H1 (cell line): ENCODE measurements around the gene ACTL10. TPM values are rescaled to one million over a fixed set of nuclear protein-coding genes. Genes with fewer than 3 reads are reported as not detected.

ENCODE experiments used
- CTCF ChIA-PET: fragments of 300-600 bp; sonication (Branson Sonifier 250); formaldehyde crosslinking; loops from one replicate; lab custom pipeline; 2021; ENCODE audit not compliant: partially characterized antibody; lab: Charles Lee
- POLR2A ChIA-PET: fragments of 300-600 bp; sonication (Branson Sonifier 250); formaldehyde crosslinking; loops from one replicate; lab custom pipeline; 2021; ENCODE audit warnings: inconsistent platforms; ENCODE audit not compliant: partially characterized antibody; lab: Charles Lee
- DNase-seq, 2 experiments: peaks; one replicate each; pipeline versions ENCODE4 v3.0.0 to v3.0.0-alpha.2; 2010 to 2022; ENCODE audit warnings: low spot score in 2 of 2, low read depth in 1 of 2, mixed read lengths in 1 of 2
- FAIRE-seq: peaks from 2 replicates; lab custom pipeline; 2011; peaks lifted over from hg19 to GRCh38; lab: Jason Lieb, UNC
- H2AFZ ChIP-seq: 2 replicates; pipeline ENCODE4 v1.8.1; 2012; ENCODE audit warnings: low read length, inconsistent platforms
- H2AK5ac ChIP-seq: 2 replicates; pipeline ENCODE4 v1.6.1; 2013; ENCODE audit warnings: low read depth, low read length
- H2BK120ac ChIP-seq: replicated peaks from 2 replicates; pipeline ENCODE3; 2013; ENCODE audit warnings: low read depth, low read length, inconsistent platforms
- H2BK12ac ChIP-seq: 2 replicates; pipeline ENCODE4 v1.6.1; 2013; ENCODE audit warnings: low read depth, low read length
- H2BK15ac ChIP-seq: 2 replicates; pipeline ENCODE4 v1.6.1; 2013; ENCODE audit warnings: low read length
- H2BK20ac ChIP-seq: 2 replicates; pipeline ENCODE4 v1.6.1; 2013; ENCODE audit warnings: low read length
- H2BK5ac ChIP-seq: 2 replicates; pipeline ENCODE4 v1.6.1; 2013; ENCODE audit warnings: low read depth, low read length
- H3K14ac ChIP-seq: 2 replicates; pipeline ENCODE4 v1.6.1; 2013; ENCODE audit warnings: inconsistent platforms; ENCODE audit not compliant: insufficient read length
- H3K18ac ChIP-seq: 2 replicates; pipeline ENCODE4 v1.6.1; 2013; ENCODE audit warnings: low read length; ENCODE audit errors: extremely low read depth
- H3K23ac ChIP-seq: 2 replicates; pipeline ENCODE4 v1.6.1; 2013; ENCODE audit warnings: inconsistent platforms; ENCODE audit not compliant: insufficient read length
- H3K23me2 ChIP-seq: 2 replicates; pipeline ENCODE4 v1.6.1; 2013; ENCODE audit warnings: low read depth, low read length
- H3K27ac ChIP-seq: 2 replicates; pipeline ENCODE4 v1.6.1; 2011; ENCODE audit warnings: low read depth, low read length, inconsistent platforms
- H3K27me3 ChIP-seq, 4 experiments: replicated peaks in 1 of 4; 1 replicate in 1 of 4; 2 replicates in 3 of 4; pipeline versions ENCODE4 v1.6.1 to v1.8.1; 2011 to 2013; ENCODE audit warnings: low read length in 3 of 4, mild to moderate bottlenecking in 3 of 4, inconsistent platforms in 2 of 4, mixed read lengths in 2 of 4, moderate library complexity in 1 of 4; ENCODE audit not compliant: control insufficient read depth in 3 of 4, insufficient read depth in 3 of 4; ENCODE audit errors: extremely low read depth in 1 of 4
- H3K36me3 ChIP-seq, 4 experiments: 2 replicates each; pipeline versions ENCODE4 v1.6.1 to v1.8.1; 2011 to 2013; ENCODE audit warnings: mild to moderate bottlenecking in 4 of 4, low read length in 3 of 4, moderate library complexity in 2 of 4, control low read depth in 1 of 4, inconsistent platforms in 1 of 4; ENCODE audit not compliant: insufficient read depth in 4 of 4, control insufficient read depth in 2 of 4
- H3K4ac ChIP-seq: replicated peaks from 2 replicates; pipeline ENCODE3; 2013; ENCODE audit warnings: low read length, low read depth, mixed read lengths, inconsistent platforms; ENCODE audit not compliant: insufficient read length
- H3K4me1 ChIP-seq, 4 experiments: replicated peaks in 1 of 4; 1 replicate in 1 of 4; 2 replicates in 3 of 4; pipeline versions ENCODE4 v1.6.1 to v1.8.1; 2011 to 2013; ENCODE audit warnings: low read length in 3 of 4, inconsistent platforms in 2 of 4, mixed read lengths in 1 of 4; ENCODE audit not compliant: insufficient read depth in 4 of 4, control insufficient read depth in 3 of 4
- H3K4me2 ChIP-seq, 2 experiments: 2 replicates each; pipeline versions ENCODE4 v1.6.1 to v1.8.1; 2011 to 2013; ENCODE audit warnings: low read depth in 2 of 2, low read length in 2 of 2, control low read depth in 1 of 2, inconsistent platforms in 1 of 2, mild to moderate bottlenecking in 1 of 2; ENCODE audit not compliant: insufficient read depth in 1 of 2
- H3K4me3 ChIP-seq, 4 experiments: fragments of 200-600, 300-600 bp in 1 of 4; sonication (generic), shearing (Covaris generic), sonication (Bioruptor Twin) in 1 of 4; 2 replicates each; pipeline versions ENCODE4 v1.5.1 to v1.8.1; 2011 to 2016; ENCODE audit warnings: low read length in 4 of 4, low read depth in 3 of 4, control low read depth in 2 of 4, inconsistent platforms in 2 of 4, mild to moderate bottlenecking in 2 of 4, mixed read lengths in 1 of 4, moderate library complexity in 1 of 4; ENCODE audit not compliant: insufficient read depth in 2 of 4; ENCODE audit errors: extremely low read depth in 1 of 4
- H3K56ac ChIP-seq: replicated peaks from 2 replicates; pipeline ENCODE3; 2013; ENCODE audit warnings: low read depth, mild to moderate bottlenecking, mixed read lengths, low read length, inconsistent platforms; ENCODE audit not compliant: insufficient read length
- H3K79me1 ChIP-seq: 2 replicates; pipeline ENCODE4 v1.6.1; 2013; ENCODE audit warnings: low read depth, low read length, control low read depth
- H3K79me2 ChIP-seq, 2 experiments: 2 replicates each; pipeline versions ENCODE4 v1.6.1 to v1.8.1; 2012 to 2013; ENCODE audit warnings: low read length in 2 of 2, mild to moderate bottlenecking in 2 of 2, inconsistent platforms in 1 of 2; ENCODE audit not compliant: insufficient read depth in 2 of 2, control insufficient read depth in 1 of 2
- H3K9ac ChIP-seq, 4 experiments: replicated peaks in 1 of 4; 1 replicate in 1 of 4; 2 replicates in 3 of 4; pipeline versions ENCODE4 v1.6.1 to v1.8.1; 2011 to 2013; ENCODE audit warnings: low read depth in 3 of 4, low read length in 3 of 4, control low read depth in 2 of 4, mild to moderate bottlenecking in 2 of 4, moderate library complexity in 2 of 4, inconsistent platforms in 1 of 4; ENCODE audit errors: extremely low read depth in 1 of 4
- H3K9me3 ChIP-seq, 2 experiments: 2 replicates each; pipeline versions ENCODE4 v1.6.1 to v1.8.1; 2012 to 2013; ENCODE audit warnings: mild to moderate bottlenecking in 2 of 2, moderate library complexity in 2 of 2, control low read depth in 1 of 2, inconsistent platforms in 1 of 2, low read depth in 1 of 2, low read length in 1 of 2, mixed read lengths in 1 of 2; ENCODE audit not compliant: insufficient read depth in 2 of 2
- H4K20me1 ChIP-seq, 2 experiments: replicated peaks in 1 of 2; 2 replicates each; pipeline versions ENCODE3 to v1.8.1; 2011 to 2013; ENCODE audit warnings: inconsistent platforms in 2 of 2, low read length in 2 of 2, mild to moderate bottlenecking in 1 of 2; ENCODE audit not compliant: insufficient read depth in 2 of 2, control insufficient read depth in 1 of 2
- H4K5ac ChIP-seq: 2 replicates; pipeline ENCODE4 v1.6.1; 2013; ENCODE audit warnings: low read length, low read depth, mixed read lengths, inconsistent platforms; ENCODE audit not compliant: insufficient read length
- H4K8ac ChIP-seq: 2 replicates; pipeline ENCODE4 v1.8.0; 2013; ENCODE audit warnings: mild to moderate bottlenecking, moderate library complexity, low read length, inconsistent platforms; ENCODE audit not compliant: insufficient read depth; ENCODE audit errors: extremely low read depth
- H4K91ac ChIP-seq: replicated peaks from 2 replicates; pipeline ENCODE3; 2013; ENCODE audit warnings: low read length, mixed read lengths, inconsistent platforms; ENCODE audit not compliant: insufficient read length
- MAFK ChIP-seq: IDR thresholded peaks from 2 replicates; pipeline ENCODE4 v1.6.1; 2012; ENCODE audit warnings: low read depth, mild to moderate bottlenecking, improper control_type of control experiment, low read length
- RAD21 ChIP-seq, 2 experiments: IDR thresholded peaks in 1 of 2; conservative IDR thresholded peaks in 1 of 2; 2 replicates each; pipeline ENCODE4 v1.6.1; 2011; ENCODE audit warnings: low read depth in 2 of 2, low read length in 2 of 2, improper control_type of control experiment in 1 of 2, inconsistent platforms in 1 of 2, mild to moderate bottlenecking in 1 of 2, moderate library complexity in 1 of 2
- RNF2 ChIP-seq: fragments of 200-900, 300-1000 bp; sonication (generic); IDR thresholded peaks from 2 replicates; pipeline ENCODE4 v1.7.1; 2016; ENCODE audit warnings: borderline replicate concordance, low read depth, mild to moderate bottlenecking, antibody characterized with exemption, low read length; ENCODE audit not compliant: poor library complexity, severe bottlenecking; ENCODE audit errors: missing control alignments
- SP1 ChIP-seq: IDR thresholded peaks from 2 replicates; pipeline ENCODE4 v1.6.1; 2011; ENCODE audit warnings: low read depth, low read length
- SRF ChIP-seq: IDR thresholded peaks from 2 replicates; pipeline ENCODE4 v1.6.1; 2011; ENCODE audit warnings: mild to moderate bottlenecking, low read depth, low read length, moderate library complexity
- WGBS, 2 experiments: shearing (Covaris generic) in 1 of 2; methylation state at CpG; one replicate each; pipeline versions ENCODE4 v1.1.6 to v1.1.7; 2013 to 2015; ENCODE audit warnings: low lambda C conversion rate in 2 of 2, mixed read lengths in 2 of 2, inconsistent platforms in 1 of 2, low coverage in 1 of 2, missing lambda C conversion rate in 1 of 2; ENCODE audit not compliant: insufficient replicate concordance in 2 of 2, insufficient coverage in 1 of 2, insufficient read length in 1 of 2; ENCODE audit errors: extremely low coverage in 1 of 2, missing lambda C conversion rate in 1 of 2; 5-methylcytosine and 5-hydroxymethylcytosine counted together
- polyA plus RNA-seq, 7 experiments: library from polyadenylated mRNA; depleted of rRNA in 3 of 7; stranded (reverse) in 5 of 7; unstranded in 2 of 7; fragments of >200 nt in 5 of 7; fragments of 200-250 nt in 2 of 7; gene quantifications; 1 replicate in 5 of 7; 2 replicates in 1 of 7; 4 replicates in 1 of 7; pipeline versions ENCODE4 v1.2.1 to v1.2.3, GENCODE V29; 2011 to 2013; ENCODE audit warnings: missing spikeins in 2 of 7, mixed read lengths in 2 of 7
- total RNA-seq: library from RNA; stranded (reverse); fragmentation: NEBNext Ultra II Directional; extraction: Animal tissue kit (Norgen Biotek cat#: 25700); gene quantifications from 2 replicates; pipeline ENCODE4 v1.2.1, GENCODE V29; 2021
- TF ChIP-seq, protein P1 (sequence below), 3 experiments: IDR thresholded peaks; 1 replicate in 2 of 3; 2 replicates in 1 of 3; pipeline versions ENCODE4 v1.5.1 to v1.6.1; 2011; ENCODE audit warnings: low read length in 3 of 3, mild to moderate bottlenecking in 3 of 3, inconsistent platforms in 2 of 3, low read depth in 1 of 3, moderate library complexity in 1 of 3; ENCODE audit not compliant: insufficient read depth in 1 of 3; ENCODE audit errors: control extremely low read depth in 1 of 3

Gene ACTL10
- total and polyA plus RNA-seq, 2 of the 8 experiments (the other 6 are each of a cell fraction or from before 2014, with no cell fraction given) = 0.26 TPM; not detected in 1

- Histone ChIP-seq H2AFZ (peak within 1 kb of the TSS; percentile 95), H3K36me3 (peaks cover 0 to 4% (median 0%) of the 10 kb centered on the region in 4 experiments; a peak in 1 of 8 replicates), H3K4me3 (peak within 1 kb of the TSS; percentile 86 to 97 (median 94)), H4K20me1 (peaks cover 11 to 24% of the 10 kb centered on the region in 2 experiments), H3K4me1 (peaks cover 4 to 25% (median 15%) of the 10 kb centered on the region in 4 experiments), H3K27ac (peak within 1 kb of the TSS; percentile 64), H4K8ac (peak within 1 kb of the TSS; percentile 91; the same call in 1 of the 2 replicates), H3K14ac (no peak within 1 kb of the TSS), H2BK120ac (no peak within 1 kb of the TSS), H2BK15ac (peak within 1 kb of the TSS; percentile 75; the same call in 1 of the 2 replicates), H3K56ac (peak within 1 kb of the TSS; percentile 51), H2AK5ac (peak within 1 kb of the TSS; percentile 54; the same call in 1 of the 2 replicates), H3K23ac (no peak within 1 kb of the TSS), H3K4ac (peak within 1 kb of the TSS; percentile 55), H3K23me2 (peaks cover 9% of the 10 kb centered on the region), H3K27me3 (peaks cover 0 to 9% (median 2%) of the 10 kb centered on the region in 4 experiments; a peak in 4 of 7 replicates), H3K18ac (no peak within 1 kb of the TSS; the same call in 1 of the 2 replicates), H3K9ac (peak within 1 kb of the TSS; percentile 81 to 100 (median 86)), H4K5ac (no peak within 1 kb of the TSS), H3K9me3 (no peaks in the 10 kb centered on the region), H3K4me2 (peak within 1 kb of the TSS; percentile 90 to 91), H2BK12ac (peak within 1 kb of the TSS; percentile 22; the same call in 1 of the 2 replicates), H3K79me2 (peaks cover 0 to 42% of the 10 kb centered on the region in 2 experiments; a peak in 3 of 4 replicates), H2BK5ac (peak within 1 kb of the TSS; percentile 55; the same call in 1 of the 2 replicates), H4K91ac (peak within 1 kb of the TSS; percentile 44), H3K79me1 (peaks cover 19% of the 10 kb centered on the region), H2BK20ac (no peak within 1 kb of the TSS)
- WGBS, 2 experiments = 7% methylated on average over 31 of the region's 101 CpGs; no CpG with 5 or more reads in 1 of the 2 experiments
- ChIA-PET POLR2A (interaction anchor here (0.7 to 14.0 kb wide), 15 partner anchors 8 to 46 kb away, joined by 3 to 245 read pairs (median 5); partner anchors contain the start of genes ACTL10, C20orf144, NECAB3 and PXMP4), CTCF (interaction anchor here (0.6 to 2.7 kb wide), 4 partner anchors 13 to 248 kb away, joined by 4 to 17 read pairs (median 5); partner anchors contain the start of gene ACTL10)
- FAIRE-seq = no peak
- DNase-seq = peak in 1 of 2 experiments; percentile 97
- peak in 1 of 2 experiments; percentile 2; a peak in 1 of 4 replicates for TF ChIP-seq RAD21 (IDR thresholded peaks at IDR 0.05 in 1 of 2, conservative IDR thresholded peaks at IDR 0.05 in 1 of 2; ENCODE audit: low read depth in 2 of 2, low read length in 2 of 2)
- TF ChIP-seq, protein P1, sequence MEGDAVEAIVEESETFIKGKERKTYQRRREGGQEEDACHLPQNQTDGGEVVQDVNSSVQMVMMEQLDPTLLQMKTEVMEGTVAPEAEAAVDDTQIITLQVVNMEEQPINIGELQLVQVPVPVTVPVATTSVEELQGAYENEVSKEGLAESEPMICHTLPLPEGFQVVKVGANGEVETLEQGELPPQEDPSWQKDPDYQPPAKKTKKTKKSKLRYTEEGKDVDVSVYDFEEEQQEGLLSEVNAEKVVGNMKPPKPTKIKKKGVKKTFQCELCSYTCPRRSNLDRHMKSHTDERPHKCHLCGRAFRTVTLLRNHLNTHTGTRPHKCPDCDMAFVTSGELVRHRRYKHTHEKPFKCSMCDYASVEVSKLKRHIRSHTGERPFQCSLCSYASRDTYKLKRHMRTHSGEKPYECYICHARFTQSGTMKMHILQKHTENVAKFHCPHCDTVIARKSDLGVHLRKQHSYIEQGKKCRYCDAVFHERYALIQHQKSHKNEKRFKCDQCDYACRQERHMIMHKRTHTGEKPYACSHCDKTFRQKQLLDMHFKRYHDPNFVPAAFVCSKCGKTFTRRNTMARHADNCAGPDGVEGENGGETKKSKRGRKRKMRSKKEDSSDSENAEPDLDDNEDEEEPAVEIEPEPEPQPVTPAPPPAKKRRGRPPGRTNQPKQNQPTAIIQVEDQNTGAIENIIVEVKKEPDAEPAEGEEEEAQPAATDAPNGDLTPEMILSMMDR (IDR thresholded peaks at IDR 0.05; ENCODE audit: control extremely low read depth in 1 of 3, insufficient read depth in 1 of 3, low read depth in 1 of 3, low read length in 3 of 3) = peak in 1 of 3 experiments; percentile 34; a peak in 2 of 4 replicates
- no peak for TF ChIP-seq MAFK
- peak; percentile 59 for TF ChIP-seq SP1
- no peak for TF ChIP-seq SRF
- TF ChIP-seq RNF2 = no peak
These were observed 19.6 kb downstream of the ACTL10 start, which contains the start of gene E2F1 for GRCh38 chr20:33686100-33686983. Gene E2F1, minus strand, starts transcription at chr20:33686385. Its CDS starts 121 bp downstream, at chr20:33686264.
